Adrenal gland (tissue), 19 donors: ENCODE measurements around the gene PHF12. TPM values are rescaled to one million over a fixed set of nuclear protein-coding genes. Genes with fewer than 3 reads are reported as not detected.

Experiments
- DNase-seq, 7 donors: peaks; one replicate each; pipeline ENCODE4 v3.0.0-alpha.2; 2019 to 2020
- H3K27ac ChIP-seq, 5 donors: fragments of 200-600 bp; sonication (generic) in 4 of 5; 1 replicate in 3 of 5; 2 replicates in 2 of 5; pipeline versions ENCODE4 v1.5.1 to v1.8.0; 2016 to 2020; ENCODE audit warnings: mild to moderate bottlenecking in 1 of 5
- H3K27me3 ChIP-seq: fragments of 200-600 bp; 2 replicates; pipeline ENCODE4 v1.8.0; 2021
- H3K36me3 ChIP-seq, 2 donors: fragments of 200-600 bp; replicated peaks in 1 of 2; 1 replicate in 1 of 2; 2 replicates in 1 of 2; pipeline versions ENCODE4 v1.5.1 to v1.8.0; 2018 to 2022
- H3K4me1 ChIP-seq, 2 donors: fragments of 200-600 bp; replicated peaks in 1 of 2; 1 replicate in 1 of 2; 2 replicates in 1 of 2; pipeline versions ENCODE4 v1.5.1 to v1.8.0; 2018 to 2021
- H3K4me3 ChIP-seq, 4 donors: fragments of 200-600 bp; sonication (generic) in 3 of 4; one replicate each; pipeline ENCODE4 v1.5.1; 2016 to 2018
- H3K9me3 ChIP-seq, 3 donors: fragments of 200-600 bp; sonication (generic) in 1 of 3; replicated peaks in 1 of 3; 1 replicate in 2 of 3; 2 replicates in 1 of 3; pipeline versions ENCODE4 v1.5.1 to v1.8.0; 2016 to 2021
- CTCF ChIP-seq, 6 experiments: fragments of 450-650 bp in 4 of 6; fragments of 200-600 bp in 2 of 6; sonication (generic) in 1 of 6; IDR thresholded peaks; 1 replicate in 5 of 6; 2 replicates in 1 of 6; pipeline versions ENCODE4 v1.5.1 to v1.8.0; 2016 to 2021; ENCODE audit warnings: antibody characterized with exemption in 6 of 6, mild to moderate bottlenecking in 2 of 6, moderate library complexity in 1 of 6
- POLR2A ChIP-seq, 2 donors: fragments of 450-650 bp; IDR thresholded peaks; one replicate each; pipeline ENCODE4 v1.6.1; 2017; ENCODE audit warnings: antibody characterized with exemption in 2 of 2, mild to moderate bottlenecking in 2 of 2, moderate library complexity in 1 of 2
- WGBS, 4 donors: extraction: QIAGEN DNeasy Blood & Tissue Kit in 2 of 4; methylation state at CpG; one replicate each; pipeline versions ENCODE4 v1.1.5 to v1.1.7; 2013 to 2017; 5-methylcytosine and 5-hydroxymethylcytosine counted together
- intact Hi-C, 2 donors: fragments of 100-400 bp; cut with DNase I; formaldehyde crosslinking; loops; one replicate each; pipeline versions ENCODE4 v1.14.1 to v1.15.0; 2022 to 2023
- long read RNA-seq, 10 donors: library from polyadenylated mRNA in 3 of 10; unstranded in 2 of 10; stranded (forward) in 1 of 10; transcript quantifications; one replicate each; pipeline ENCODE4 v2.0.0 and lab custom pipeline, GENCODE V29; 2021 to 2026
- polyA plus RNA-seq, 3 donors: library from polyadenylated mRNA; stranded (reverse); fragments of 200-250 nt in 2 of 3; fragments of 350-450 nt in 1 of 3; fragmentation: Illumina TruSeq in 1 of 3; extraction: RNeasy Lipid Tissue Mini Kit (QIAGEN cat#74804) in 1 of 3; gene quantifications; one replicate each; pipeline ENCODE4 v1.2.3, GENCODE V29; 2013 to 2014
- total RNA-seq, 9 donors: library from RNA; depleted of rRNA in 4 of 9; stranded (reverse); fragments of >200 nt in 4 of 9; fragments of 120-200 nt in 1 of 9; fragmentation: NEBNext Ultra II Directional in 1 of 9; extraction: Animal tissue kit (Norgen Biotek cat#: 25700) in 1 of 9; gene quantifications; one replicate each; pipeline versions ENCODE4 v1.1.0 to v1.2.4, GENCODE V29; 2013 to 2023
- donor health status: healthy with polysubstance abuse.
- donor health status: Bipolar disorder and iron deficiency.
- donor health status: DM: yes; HTN: yes; CAD: no.
- donor health status: DM: no; HTN: no; CAD: no.
- donor health status: DM: no; HTN: no; CAD: no.
- donor health status: DM: yes; HTN: yes; CAD: no.

PHF12 gene
- total RNA-seq (10 to 100 TPM; 14.4 to 47.9 (median 31.4) TPM), polyA plus RNA-seq (10 to 100 TPM; 16.2 to 22.7 (median 18.7) TPM)
- long read RNA-seq, donor 1, partial matches to known transcripts = 0 of 1 reads
- long read RNA-seq, donor 1, other reads (novel, unspliced or antisense) = 0 of 1 reads
- long read RNA-seq, donor 2, full-length matches to known transcripts = 4 of 4 reads
- long read RNA-seq, donor 2, partial matches to known transcripts = 0 of 4 reads
- long read RNA-seq, donor 2, other reads (novel, unspliced or antisense) = 0 of 4 reads
- long read RNA-seq, donor 3 = 0 reads
- long read RNA-seq, donor 4 = 0 reads
- long read RNA-seq, donor 5, partial matches to known transcripts = 13 of 15 reads
- long read RNA-seq, donor 5, other reads (novel, unspliced or antisense) = 2 of 15 reads
- long read RNA-seq, donor 6, partial matches to known transcripts = 0 of 1 reads
- long read RNA-seq, donor 6, other reads (novel, unspliced or antisense) = 1 of 1 reads
- long read RNA-seq, donor 7, partial matches to known transcripts = 0 of 1 reads
- long read RNA-seq, donor 7, other reads (novel, unspliced or antisense) = 0 of 1 reads
- long read RNA-seq, donor 8, full-length matches to known transcripts = 4 of 4 reads
- long read RNA-seq, donor 8, partial matches to known transcripts = 0 of 4 reads
- long read RNA-seq, donor 8, other reads (novel, unspliced or antisense) = 0 of 4 reads
- long read RNA-seq, donor 9 = 0 reads
- long read RNA-seq, donor 10 = 0 reads

GRCh38 chr17:28951428-28951990 lies at the start of gene PHF12:
PHF12 (minus strand) TSS chr17:28951518; CDS start chr17:28950960, 558 bp downstream.
- H3K4me3 ChIP-seq = peak within 1 kb of the TSS; percentile 44 to 90 (median 66)
- DNase-seq = peak; percentile 99 to 100 (median 100)
- 0 to 12% (median 0%) methylated on average over 2 to 51 of the region's 51 CpGs for WGBS, 4 donors
- intact Hi-C loops = no loop called here
- peaks cover 10 to 33% of the 10 kb centered on the region in 2 donors for H3K4me1 ChIP-seq
- H3K27me3 ChIP-seq = no peaks in the 10 kb centered on the region
- H3K36me3 ChIP-seq = no peaks in the 10 kb centered on the region
- H3K9me3 ChIP-seq = no peaks in the 10 kb centered on the region
- H3K27ac ChIP-seq = peak within 1 kb of the TSS; percentile 88 to 98 (median 93)
- TF ChIP-seq CTCF (IDR thresholded peaks at IDR 0.05) (no peak), POLR2A (IDR thresholded peaks at IDR 0.05) (peak; percentile 34 to 73)

GRCh38 chr17:29000973-29001372 lies 49.7 kb upstream of the PHF12 start:
- Histone ChIP-seq H3K27ac (no peak overlapping the region), H3K36me3 (no peaks in the 10 kb centered on the region), H3K4me3 (no peak overlapping the region), H3K27me3 (peaks cover 25% of the 10 kb centered on the region), H3K4me1 (peaks cover under 1 to 3% of the 10 kb centered on the region in 2 donors), H3K9me3 (no peaks in the 10 kb centered on the region)
- 76 to 86% (median 84%) methylated on average over 5 of the region's 5 CpGs for whole genome bisulfite sequencing, 4 donors
- no peak for DNase-seq
- intact Hi-C loops = no loop called here
- TF ChIP-seq POLR2A (IDR thresholded peaks at IDR 0.05) (no peak), CTCF (IDR thresholded peaks at IDR 0.05) (no peak)

GRCh38 chr17:28999206-28999605 lies 47.9 kb upstream of the PHF12 start:
- 62 to 75% (median 64%) methylated on average over 4 to 5 of the region's 5 CpGs; no CpG with 5 or more reads in 1 of the 4 donors for WGBS, 4 donors
- intact Hi-C loops = no loop called here

GRCh38 chr17:28997806-28998205 lies 46.5 kb upstream of the PHF12 start:
- Histone ChIP-seq H3K9me3 (no peaks in the 10 kb centered on the region), H3K4me3 (no peak overlapping the region), H3K27ac (no peak overlapping the region), H3K27me3 (no peaks in the 10 kb centered on the region), H3K36me3 (no peaks in the 10 kb centered on the region), H3K4me1 (peaks cover 0 to 8% of the 10 kb centered on the region in 2 donors)
- no peak for DNase-seq
- TF ChIP-seq POLR2A (IDR thresholded peaks at IDR 0.05) (no peak), CTCF (IDR thresholded peaks at IDR 0.05) (no peak)
- intact Hi-C loops = no loop called here
- WGBS, 4 donors = 63 to 100% (median 88%) methylated on average over 1 of the region's 1 CpG

More at GRCh38 chr17:28999206-28999605, 47.9 kb upstream of the PHF12 start:
- no peak for TF ChIP-seq POLR2A (IDR thresholded peaks at IDR 0.05)
- Histone ChIP-seq H3K9me3 (no peaks in the 10 kb centered on the region), H3K4me3 (no peak overlapping the region), H3K27me3 (peaks cover 11% of the 10 kb centered on the region), H3K36me3 (no peaks in the 10 kb centered on the region), H3K27ac (no peak overlapping the region), H3K4me1 (no peaks in the 10 kb centered on the region)
- DNase-seq = no peak
